Stimulated activated CD4-positive, alpha-beta T cell treated with anti-CD3 and anti-CD28 coated beads, Interleukin-2, amount 100 ng/mL, for 4 hours (primary cell): Measurements from ENCODE around the gene TRIO.
"Not testable (repeated sequence)": the region's sequence is repeated elsewhere in the genome, so short reads cannot be mapped to it uniquely, and the experiment has no call there.

Experiments used
- DNase-seq: peaks from one replicate; pipeline ENCODE4 v3.0.0-alpha.2; 2020; ENCODE audit warnings: low read depth

The TRIO gene

GRCh38 chr5:14186059-14186830 is 43.1 kb downstream of the TRIO start:
- DNase-seq, result no peak

- no peak for DNase-seq
Measured at GRCh38 chr5:14187157-14187556, 44.0 kb downstream of the TRIO start.

- no peak for DNase-seq
Measured at GRCh38 chr5:14187660-14188059, 44.5 kb downstream of the TRIO start.

GRCh38 chr5:14188778-14189177 is 45.6 kb downstream of the TRIO start:
- no peak for DNase-seq

GRCh38 chr5:14189680-14190079 is 46.5 kb downstream of the TRIO start:
- DNase-seq, result no peak

GRCh38 chr5:14190194-14191164 is 47.3 kb downstream of the TRIO start:
- DNase-seq, result no peak

GRCh38 chr5:14191325-14191724 is 48.2 kb downstream of the TRIO start:
- no peak for DNase-seq

GRCh38 chr5:14193496-14193895 is 50.4 kb downstream of the TRIO start:
- no peak for DNase-seq

- no peak for DNase-seq
Measured at GRCh38 chr5:14195588-14195987, 52.4 kb downstream of the TRIO start.

- no peak for DNase-seq
Measured at GRCh38 chr5:14197056-14197455, 53.9 kb downstream of the TRIO start.

- no peak for DNase-seq
Measured at GRCh38 chr5:14199902-14200301, 56.8 kb downstream of the TRIO start.

GRCh38 chr5:14200312-14200990 is 57.3 kb downstream of the TRIO start:
- no peak for DNase-seq

- no peak for DNase-seq
Measured at GRCh38 chr5:14201325-14202045, 58.3 kb downstream of the TRIO start.

- DNase-seq, result no peak
Measured at GRCh38 chr5:14202462-14202861, 59.3 kb downstream of the TRIO start.

GRCh38 chr5:14204011-14204670 is 61.0 kb downstream of the TRIO start:
- no peak for DNase-seq

- no peak for DNase-seq
Measured at GRCh38 chr5:14204785-14205321, 61.7 kb downstream of the TRIO start.

- no peak for DNase-seq
Measured at GRCh38 chr5:14206028-14206725, 63.0 kb downstream of the TRIO start.

GRCh38 chr5:14207428-14207827 is 64.3 kb downstream of the TRIO start:
- DNase-seq, result not testable (repeated sequence)

- no peak for DNase-seq
Measured at GRCh38 chr5:14208071-14209021, 65.2 kb downstream of the TRIO start.
